Endothelial cell of umbilical vein (primary cell): Measurements from ENCODE around the gene COL26A1.

ENCODE experiments used
- CTCF ChIP-seq, 2 donors: IDR thresholded peaks; 1 replicate in 1 of 2; 2 replicates in 1 of 2; pipeline ENCODE4 v1.5.1; 2011; ENCODE audit warnings: low read length in 2 of 2, mild to moderate bottlenecking in 2 of 2, moderate library complexity in 2 of 2, control low read depth in 1 of 2, inconsistent platforms in 1 of 2, low read depth in 1 of 2; ENCODE audit not compliant: insufficient read depth in 1 of 2; ENCODE audit errors: extremely low read depth in 1 of 2
- POLR2A ChIP-seq: IDR thresholded peaks from 2 replicates; pipeline ENCODE4 v1.6.1; 2012; ENCODE audit warnings: low read depth, mild to moderate bottlenecking, control low read depth, low read length

- TF ChIP-seq CTCF (IDR thresholded peaks at IDR 0.05; ENCODE audit: extremely low read depth in 1 of 2, insufficient read depth in 1 of 2, low read depth in 1 of 2, low read length in 2 of 2) (no peak), POLR2A (no peak)
These were observed 225.7 kb downstream of the COL26A1 start for GRCh38 chr7:101588131-101588935.
